Suprapubic skin (tissue), 4 donors: ENCODE measurements around the gene MAP3K20.

Source experiments
- CTCF ChIP-seq, 2 donors: fragments of 200-600 bp in 1 of 2; fragments of 450-650 bp in 1 of 2; sonication (generic) in 1 of 2; IDR thresholded peaks; one replicate each; pipeline ENCODE4 v1.5.1; 2016 to 2019; ENCODE audit warnings: antibody characterized with exemption in 2 of 2, mild to moderate bottlenecking in 1 of 2, moderate library complexity in 1 of 2
- EP300 ChIP-seq: sonication (generic); formaldehyde crosslinking; IDR thresholded peaks from one replicate; pipeline ENCODE4 v1.6.1; 2017; ENCODE audit warnings: antibody characterized with exemption
- POLR2A ChIP-seq, 2 donors: fragments of 450-650 bp; IDR thresholded peaks; one replicate each; pipeline ENCODE4 v1.6.1; 2017; ENCODE audit warnings: antibody characterized with exemption in 2 of 2, mild to moderate bottlenecking in 2 of 2, moderate library complexity in 2 of 2
- POLR2AphosphoS5 ChIP-seq, 3 donors: sonication (generic); formaldehyde crosslinking; IDR thresholded peaks; one replicate each; pipeline ENCODE4 v1.6.1; 2017; ENCODE audit warnings: antibody characterized with exemption in 3 of 3

DNA sequence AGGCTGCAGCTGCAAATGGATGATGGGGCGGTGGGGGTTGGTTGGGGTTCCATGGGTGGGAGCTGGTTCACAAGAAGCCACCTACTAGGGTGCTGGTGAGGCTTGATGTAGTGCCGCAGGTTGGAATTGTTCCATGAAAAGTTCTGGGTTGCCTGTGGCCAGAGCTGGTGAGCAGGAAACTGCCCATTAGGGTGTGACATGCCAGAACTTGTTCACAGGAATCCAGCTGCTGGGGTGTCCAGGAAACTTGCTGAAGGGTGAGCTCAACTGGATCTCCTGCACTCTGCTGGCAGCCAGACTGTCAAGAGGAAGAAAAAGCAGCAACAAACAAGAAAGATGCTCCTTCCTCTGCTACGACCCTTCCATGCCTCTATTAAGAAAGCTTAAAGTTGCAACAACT, 48.8 kb downstream of the MAP3K20 start:
- TF ChIP-seq POLR2AphosphoS5 (IDR thresholded peaks at IDR 0.05) (no peak), POLR2A (IDR thresholded peaks at IDR 0.05) (no peak), CTCF (IDR thresholded peaks at IDR 0.05) (no peak), EP300 (no peak)
